ENCODE results near the gene ACOX2. TPM values are rescaled to one million over a fixed set of nuclear protein-coding genes. Genes with fewer than 3 reads are reported as not detected.

ACOX2 gene
- total and polyA plus RNA-seq, 2 of the 13 experiments (the other 11 are each of a cell fraction or from before 2014, with no cell fraction given), result 42.6 to 98.5 TPM

- POLR2A ChIA-PET, result interaction anchor here (0.6 to 1.4 kb wide), 2 partner anchors 9 to 12 kb away, joined by 3 to 5 read pairs; no protein-coding TSS in a partner anchor
- CTCF ChIA-PET (ENCODE audit: low intra/inter-chr PET ratio, low total read pairs), result interaction anchor here (1.9 to 2.3 kb wide), 2 partner anchors 37 to 109 kb away, joined by 6 to 11 read pairs; no protein-coding TSS in a partner anchor
- no peak for ATAC-seq
- in situ Hi-C loops (cut with HindIII; ENCODE audit: extremely low pct_ligation_motif_present, low pct_unique_long_range_greater_than_20kb), result loop anchor here (10.0 kb wide), 1 partner anchor 207 kb away; no protein-coding TSS in a partner anchor
- no peaks in the 10 kb centered on the region for H3K27me3 ChIP-seq (ENCODE audit: control insufficient read depth in 1 of 2, insufficient read depth in 2 of 2, low read length in 2 of 2)
- no peak overlapping the region for H3K27ac ChIP-seq (ENCODE audit: extremely low read length, insufficient read depth, low read length)
- peaks cover 62% of the 10 kb centered on the region for H3K4me1 ChIP-seq (ENCODE audit: insufficient read depth, low read length)
- no peaks in the 10 kb centered on the region for H4K20me1 ChIP-seq (ENCODE audit: insufficient read depth, low read length)
- TF ChIP-seq ATF5 (CRISPR knock-in tag; IDR thresholded peaks at IDR 0.05; ENCODE audit: low read depth) (no peak), TRIM24 (CRISPR knock-in tag; IDR thresholded peaks at IDR 0.05) (no peak), CBX5 (CRISPR knock-in tag; IDR thresholded peaks at IDR 0.05; ENCODE audit: borderline replicate concordance) (no peak), SMARCE1 (IDR thresholded peaks at IDR 0.05; ENCODE audit: borderline replicate concordance) (no peak)
- no peak overlapping the region for H2AFZ ChIP-seq (ENCODE audit: low read length)
- H3K79me2 ChIP-seq (ENCODE audit: insufficient read depth, low read length), result no peaks in the 10 kb centered on the region
- WGBS (ENCODE audit: low lambda C conversion rate), result 100% methylated on average over 6 of the region's 7 CpGs
- H3K9ac ChIP-seq (ENCODE audit: insufficient read depth, low read depth, low read length), result no peak overlapping the region
- no peak overlapping the region for H3K4me2 ChIP-seq (ENCODE audit: low read depth, low read length)
- no peaks in the 10 kb centered on the region for H3K9me3 ChIP-seq (ENCODE audit: low read length)
- DNase-seq (ENCODE audit: low spot score), result no peak
- no peak overlapping the region for H3K4me3 ChIP-seq (replicated peaks in 1 of 3; ENCODE audit: insufficient read depth in 1 of 3, low read depth in 2 of 3, low read length in 3 of 3)
- no peak for FAIRE-seq
- no TSS peak for BruUV-seq (replicated peaks)
- intact Hi-C loops (cut with micrococcal nuclease; ENCODE audit: unreplicated experiment), result loop anchor here (10.0 kb wide), 1 partner anchor 197 kb away; the partner anchor contains the start of gene PXK
- H3K36me3 ChIP-seq (replicated peaks in 1 of 2; ENCODE audit: control insufficient read depth in 1 of 2, insufficient read depth in 2 of 2, low read length in 2 of 2), result peaks cover 1 to 36% of the 10 kb centered on the region in 2 experiments; a peak in 3 of 5 replicates
These were observed 5.4 kb downstream of the ACOX2 start for GRCh38 chr3:58531555-58531954.

- H3K4me2 ChIP-seq (ENCODE audit: low read depth, low read length), result no peak overlapping the region
- WGBS (ENCODE audit: low lambda C conversion rate), result 92% methylated on average over 9 of the region's 18 CpGs
- H2AFZ ChIP-seq (ENCODE audit: low read length), result no peak overlapping the region
- CTCF ChIA-PET (ENCODE audit: low intra/inter-chr PET ratio, low total read pairs), result no interaction called here
- no peaks in the 10 kb centered on the region for H3K79me2 ChIP-seq (ENCODE audit: insufficient read depth, low read length)
- H3K36me3 ChIP-seq (replicated peaks in 1 of 2; ENCODE audit: control insufficient read depth in 1 of 2, insufficient read depth in 2 of 2, low read length in 2 of 2), result peaks cover 3 to 36% of the 10 kb centered on the region in 2 experiments; a peak in 4 of 5 replicates
- no peak for ATAC-seq
- POLR2A ChIA-PET, result interaction anchor here (0.9 to 1.4 kb wide), 4 partner anchors 10 to 55 kb away, joined by 3 to 5 read pairs (median 3); no protein-coding TSS in a partner anchor
- no peaks in the 10 kb centered on the region for H4K20me1 ChIP-seq (ENCODE audit: insufficient read depth, low read length)
- BruUV-seq (replicated peaks), result no TSS peak
- no peak overlapping the region for H3K27ac ChIP-seq (ENCODE audit: extremely low read length, insufficient read depth, low read length)
- in situ Hi-C loops (cut with HindIII; ENCODE audit: extremely low pct_ligation_motif_present, low pct_unique_long_range_greater_than_20kb) (loop anchor here (10.0 kb wide), 1 partner anchor 206 kb away; no protein-coding TSS in a partner anchor), intact Hi-C loops (cut with micrococcal nuclease; ENCODE audit: unreplicated experiment) (loop anchor here (10.0 kb wide), 1 partner anchor 196 kb away; the partner anchor contains the start of gene PXK)
- no peak for DNase-seq (ENCODE audit: low spot score)
- TF ChIP-seq AGO2 (optimal IDR thresholded peaks at IDR 0.05; ENCODE audit: low read depth, low read length) (peak; percentile 35), FOXJ3 (CRISPR knock-in tag; IDR thresholded peaks at IDR 0.05; ENCODE audit: borderline replicate concordance) (no peak)
- H3K9ac ChIP-seq (ENCODE audit: insufficient read depth, low read depth, low read length), result no peak overlapping the region
- H3K9me3 ChIP-seq (ENCODE audit: low read length), result no peaks in the 10 kb centered on the region
- H3K4me3 ChIP-seq (replicated peaks in 1 of 3; ENCODE audit: insufficient read depth in 1 of 3, low read depth in 2 of 3, low read length in 3 of 3), result no peak overlapping the region
- no peaks in the 10 kb centered on the region for H3K27me3 ChIP-seq (ENCODE audit: control insufficient read depth in 1 of 2, insufficient read depth in 2 of 2, low read length in 2 of 2)
- peaks cover 63% of the 10 kb centered on the region for H3K4me1 ChIP-seq (ENCODE audit: insufficient read depth, low read length)
- no peak for FAIRE-seq
These were observed 6.6 kb downstream of the ACOX2 start for GRCh38 chr3:58530354-58530865.
